ENCODE results near the gene MARCHF4.
"Not testable (repeated sequence)": the region's sequence is repeated elsewhere in the genome, so short reads cannot be mapped to it uniquely, and the experiment has no call there.

The MARCHF4 gene

DNA sequence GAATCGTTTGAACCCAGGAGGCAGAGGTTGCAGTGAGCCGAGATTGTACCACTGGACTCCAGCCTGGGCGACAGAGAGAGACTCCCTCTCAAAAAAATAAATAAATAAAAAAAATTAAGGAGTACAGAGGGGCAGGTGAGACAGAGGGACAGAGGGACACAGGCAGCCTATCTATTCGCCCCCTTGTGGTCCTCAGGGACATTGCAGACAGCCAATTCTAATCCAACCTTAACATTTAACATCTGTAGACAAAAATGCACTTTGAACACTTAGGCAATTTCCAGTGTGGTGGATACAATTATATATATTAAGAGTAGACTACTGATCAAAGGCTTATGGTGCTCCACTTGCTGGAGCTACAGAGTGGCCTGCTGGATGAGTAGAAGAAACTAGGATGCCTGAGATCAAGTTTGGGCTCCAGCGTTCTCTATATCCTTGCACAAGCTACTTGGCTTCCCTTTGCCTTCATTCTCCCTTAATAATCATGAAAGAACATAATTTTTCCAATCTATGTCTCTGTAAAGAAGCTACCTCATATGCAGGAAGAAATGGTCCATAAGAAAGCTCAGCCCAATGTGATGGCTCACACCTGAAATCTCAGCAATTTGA lies 31.8 kb upstream of the MARCHF4 start:
- Mint-ChIP-seq H3K4me1 (no peaks in the 10 kb centered on the region), H3K9me3 (no peaks in the 10 kb centered on the region), H3K27ac (no peak overlapping the region), H3K4me3 (no peak overlapping the region), H3K27me3 (no peaks in the 10 kb centered on the region)
- peak; percentile 39 to 40 for DNase-seq
- ATAC-seq = no peak

DNA sequence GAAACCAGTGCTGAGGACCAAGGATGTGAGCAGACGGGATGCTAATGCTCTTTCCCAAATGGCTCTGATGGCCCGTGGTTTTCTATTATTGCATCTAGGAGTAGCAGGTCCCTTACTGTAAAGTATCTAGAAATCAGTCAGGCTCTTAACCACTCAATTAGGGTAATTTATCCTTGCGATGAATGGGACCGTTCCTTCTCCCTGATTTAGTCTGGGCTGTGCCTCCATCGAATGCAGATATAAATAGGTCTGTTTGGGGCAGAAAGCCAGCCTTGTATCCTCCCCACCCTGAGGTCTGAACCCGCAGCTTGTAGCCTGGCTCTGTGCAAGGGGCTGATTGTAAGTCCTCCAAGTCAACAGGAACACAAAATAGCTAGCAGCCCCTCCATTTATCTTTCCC lies 30.5 kb upstream of the MARCHF4 start:
- Mint-ChIP-seq H3K4me1 (no peaks in the 10 kb centered on the region), H3K4me3 (no peak overlapping the region), H3K27me3 (no peaks in the 10 kb centered on the region), H3K27ac (no peak overlapping the region), H3K9me3 (no peaks in the 10 kb centered on the region)
- DNase-seq (no peak), ATAC-seq (no peak)

DNA sequence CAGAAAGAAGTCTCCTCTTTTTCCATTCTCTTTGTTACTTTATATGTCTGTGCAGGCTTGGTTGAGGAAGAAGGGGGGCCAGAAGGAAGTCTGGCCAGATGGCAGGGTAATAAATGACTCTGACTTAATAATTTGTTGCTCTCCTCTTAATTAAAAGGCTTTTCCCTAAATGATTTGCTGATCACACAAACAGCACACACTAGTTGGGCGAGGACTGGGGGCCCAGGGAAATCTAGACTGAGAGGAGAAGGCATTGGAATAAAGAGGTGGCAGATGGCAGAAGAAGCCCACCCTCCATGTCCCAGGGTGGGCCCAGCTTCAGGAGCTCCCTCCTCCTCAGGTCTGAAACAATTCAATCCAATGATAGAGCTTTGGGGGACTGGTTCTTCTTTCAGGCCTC lies 27.3 kb upstream of the MARCHF4 start:
- no peaks in the 10 kb centered on the region for H3K27me3 Mint-ChIP-seq
- peaks cover 7% of the 10 kb centered on the region for H3K4me1 Mint-ChIP-seq
- no peak for DNase-seq
- no peak for ATAC-seq
- H3K9me3 Mint-ChIP-seq = no peaks in the 10 kb centered on the region
- no peak overlapping the region for H3K27ac Mint-ChIP-seq
- H3K4me3 Mint-ChIP-seq = no peak overlapping the region

DNA sequence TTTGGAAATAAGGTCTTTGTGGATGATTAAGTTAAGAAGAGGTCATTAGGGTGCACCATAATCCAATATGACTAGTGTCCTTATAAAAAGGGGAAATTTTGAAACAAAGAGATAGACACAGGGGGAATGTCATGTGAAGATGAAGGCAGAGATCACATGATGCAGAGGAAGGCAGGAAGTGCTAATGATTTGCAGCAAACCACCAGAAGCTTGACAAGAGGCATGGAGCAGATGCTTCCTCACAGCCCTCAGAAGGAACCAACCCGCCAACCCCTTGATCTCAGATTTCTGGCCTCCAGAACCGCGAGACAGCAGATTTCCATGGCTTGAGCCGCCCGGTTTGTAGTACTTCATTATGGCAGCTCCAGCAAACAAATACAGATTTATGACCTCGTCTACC lies 22.6 kb upstream of the MARCHF4 start:
- H3K27me3 Mint-ChIP-seq = peaks cover 8% of the 10 kb centered on the region
- H3K27ac Mint-ChIP-seq = peak overlapping the region in 1 of 2 donors; percentile 67
- H3K4me3 Mint-ChIP-seq = no peak overlapping the region
- H3K9me3 Mint-ChIP-seq = no peaks in the 10 kb centered on the region
- ATAC-seq = no peak
- H3K4me1 Mint-ChIP-seq = peaks cover 8% of the 10 kb centered on the region
- no peak for DNase-seq

DNA sequence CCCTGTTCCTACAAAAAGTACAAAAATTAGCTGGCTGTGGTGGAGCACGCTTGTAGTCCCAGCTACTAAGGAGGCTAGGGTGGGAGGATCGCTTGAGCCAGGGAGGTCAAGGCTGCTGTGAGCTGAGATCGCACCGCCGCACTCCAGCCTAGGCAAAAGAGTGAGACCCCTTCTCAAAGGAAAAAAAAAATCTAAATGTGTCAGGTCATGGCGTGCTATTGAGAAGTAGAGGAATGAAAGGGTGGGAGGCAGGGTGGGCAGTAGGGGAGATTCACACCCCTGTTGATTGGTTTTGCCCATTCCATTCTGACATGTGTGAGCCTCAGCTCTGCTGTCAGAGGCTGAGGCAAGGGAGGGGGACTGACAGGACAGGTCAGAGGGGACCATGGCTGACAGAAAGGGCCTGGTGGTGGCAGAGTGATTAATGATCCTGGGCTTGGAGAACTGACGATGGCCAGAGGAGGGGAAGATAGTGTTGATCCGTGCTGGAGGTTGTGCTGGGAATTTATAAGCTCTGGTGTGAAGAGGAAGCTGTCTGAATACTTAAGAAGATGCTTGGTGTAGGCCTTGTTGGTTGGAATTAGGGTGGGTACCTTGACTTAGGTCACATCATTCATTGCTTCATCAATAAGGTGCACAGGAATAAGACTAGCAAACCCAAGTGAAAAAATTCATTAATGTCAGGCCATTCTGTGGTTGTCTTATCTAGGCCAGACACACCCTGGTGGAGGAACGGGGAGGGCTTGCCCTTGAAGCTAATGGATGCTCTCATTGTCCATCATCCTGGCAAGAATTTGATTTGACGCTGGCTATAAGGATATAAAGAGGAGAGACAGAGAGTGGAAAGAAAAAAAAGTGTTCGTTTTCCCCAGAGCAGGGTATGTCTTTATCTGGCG lies 20.9 kb upstream of the MARCHF4 start:
- Mint-ChIP-seq H3K9me3 (no peaks in the 10 kb centered on the region), H3K27ac (peak overlapping the region in 1 of 2 donors; percentile 77), H3K4me1 (peaks cover 23% of the 10 kb centered on the region), H3K27me3 (peaks cover 8% of the 10 kb centered on the region), H3K4me3 (no peak overlapping the region)
- no peak for DNase-seq
- ATAC-seq = no peak

DNA sequence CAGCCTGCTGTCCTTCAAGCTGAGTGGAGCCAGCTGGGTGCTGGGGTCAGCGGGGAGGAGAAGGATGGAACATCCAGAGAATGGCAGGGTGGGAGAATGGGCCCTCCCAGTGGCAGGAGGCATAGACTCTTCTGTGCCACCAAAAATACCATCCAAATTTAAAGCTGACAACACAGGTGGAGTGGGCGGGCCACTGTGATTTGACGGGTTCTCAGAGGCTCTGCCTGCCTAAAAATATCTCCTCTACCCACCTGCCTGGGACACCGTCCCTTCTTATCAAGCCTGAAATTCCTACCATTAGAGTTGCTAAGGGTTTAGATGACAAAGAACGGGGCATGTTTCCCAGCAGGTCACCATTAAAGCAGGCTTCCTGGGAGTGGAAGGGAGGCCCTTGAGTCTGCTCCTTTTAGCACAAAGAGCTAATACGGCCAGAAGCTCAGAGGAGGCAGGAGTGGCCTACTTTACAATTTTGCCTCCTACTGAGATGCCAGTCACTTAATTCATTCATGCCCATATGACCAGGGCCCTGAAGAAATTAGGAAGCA lies 19.8 kb upstream of the MARCHF4 start:
- Mint-ChIP-seq H3K9me3 (no peaks in the 10 kb centered on the region), H3K4me3 (no peak overlapping the region), H3K4me1 (peaks cover 30% of the 10 kb centered on the region), H3K27me3 (peaks cover 8% of the 10 kb centered on the region), H3K27ac (no peak overlapping the region)
- no peak for ATAC-seq
- no peak for DNase-seq

DNA sequence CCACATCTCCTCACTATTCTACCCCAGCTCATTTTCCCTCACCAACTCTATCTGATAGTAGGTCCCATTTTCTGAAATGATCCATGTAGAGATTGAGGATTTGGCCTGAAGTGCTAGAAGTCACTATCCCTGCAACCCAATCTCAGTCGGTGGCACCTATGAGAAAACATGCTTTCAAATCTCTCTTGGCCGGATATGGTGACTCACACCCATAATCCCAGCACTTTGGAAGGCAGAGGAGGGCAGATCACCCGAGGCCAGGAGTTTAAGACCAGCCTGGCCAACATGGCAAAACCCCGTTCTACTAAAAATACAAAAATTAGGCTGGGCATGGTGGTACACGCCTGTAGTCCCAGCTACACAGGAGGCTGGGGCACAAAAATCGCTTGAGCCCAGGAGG lies 19.1 kb upstream of the MARCHF4 start:
- no peak overlapping the region for H3K4me3 Mint-ChIP-seq
- ATAC-seq = no peak
- H3K9me3 Mint-ChIP-seq = no peaks in the 10 kb centered on the region
- peaks cover 30% of the 10 kb centered on the region for H3K4me1 Mint-ChIP-seq
- DNase-seq = no peak
- H3K27ac Mint-ChIP-seq = no peak overlapping the region
- H3K27me3 Mint-ChIP-seq = peaks cover 8% of the 10 kb centered on the region

DNA sequence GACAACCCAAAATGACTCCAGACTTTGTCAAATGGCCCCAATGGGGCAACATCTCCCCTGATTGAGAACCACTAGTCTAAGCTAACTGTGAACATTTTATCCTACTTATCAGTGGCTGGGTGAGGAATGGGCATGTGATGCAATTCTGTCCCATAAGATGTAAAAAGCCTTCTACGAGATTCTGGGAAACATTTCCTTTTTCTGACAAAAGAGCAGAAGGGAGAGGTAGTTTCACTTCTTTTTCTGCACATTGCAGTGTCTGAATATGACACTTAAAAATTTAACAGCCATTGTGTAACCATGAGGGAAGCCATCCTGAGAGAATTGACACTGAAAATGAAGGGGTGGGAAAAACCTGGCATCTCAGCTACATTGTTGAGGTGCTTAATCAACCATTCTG lies 17.3 kb upstream of the MARCHF4 start:
- Mint-ChIP-seq H3K9me3 (no peaks in the 10 kb centered on the region), H3K27ac (no peak overlapping the region), H3K4me3 (no peak overlapping the region), H3K4me1 (peaks cover 23% of the 10 kb centered on the region), H3K27me3 (peaks cover 8% of the 10 kb centered on the region)
- DNase-seq = no peak
- ATAC-seq = no peak

DNA sequence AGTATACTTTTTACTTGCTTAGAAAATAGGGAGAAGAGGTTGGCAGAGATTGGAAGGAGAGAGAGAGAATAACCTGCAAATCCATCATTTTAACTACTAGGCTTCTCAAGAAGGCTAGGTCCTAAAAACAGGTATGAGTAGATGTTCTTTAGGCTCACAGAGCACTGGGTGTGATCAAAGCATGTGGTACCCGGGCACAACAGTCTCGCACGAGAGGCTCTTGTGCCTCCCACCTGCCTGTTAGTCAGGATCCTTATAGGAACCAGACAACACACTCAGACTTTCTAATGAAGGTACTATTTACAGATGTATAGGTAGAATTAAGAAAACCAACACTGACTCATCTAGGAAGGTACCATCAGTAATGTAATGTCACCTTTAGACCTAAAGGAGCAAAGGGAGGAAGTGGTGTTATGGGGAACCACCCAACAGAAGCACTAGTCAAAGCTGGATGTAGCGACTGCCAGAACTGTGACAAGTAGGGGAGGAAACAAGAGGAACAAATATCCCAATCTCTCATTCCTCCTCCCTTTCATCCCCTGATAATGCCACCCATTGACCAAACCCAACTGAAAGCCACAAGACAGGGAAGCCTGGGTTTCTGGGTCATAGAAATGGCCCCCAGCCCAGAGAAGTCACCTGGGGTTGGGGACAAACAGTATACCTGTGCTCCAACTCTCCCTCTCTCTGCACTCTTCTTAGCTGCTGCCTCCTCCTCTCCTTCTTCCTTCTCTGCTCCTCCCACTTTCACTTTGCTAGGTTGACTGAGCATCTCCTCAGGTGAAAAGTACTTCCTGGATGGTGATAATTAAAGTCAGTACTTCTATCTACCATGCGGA lies 16.0 kb upstream of the MARCHF4 start:
- DNase-seq (peak; percentile 21 to 53), ATAC-seq (peak; percentile 99)
- no peaks in the 10 kb centered on the region for H3K9me3 Mint-ChIP-seq
- H3K4me1 Mint-ChIP-seq = peaks cover 22% of the 10 kb centered on the region
- peaks cover 5% of the 10 kb centered on the region for H3K27me3 Mint-ChIP-seq
- H3K4me3 Mint-ChIP-seq = peak overlapping the region; percentile 46 to 53
- H3K27ac Mint-ChIP-seq = peak overlapping the region; percentile 43 to 91

DNA sequence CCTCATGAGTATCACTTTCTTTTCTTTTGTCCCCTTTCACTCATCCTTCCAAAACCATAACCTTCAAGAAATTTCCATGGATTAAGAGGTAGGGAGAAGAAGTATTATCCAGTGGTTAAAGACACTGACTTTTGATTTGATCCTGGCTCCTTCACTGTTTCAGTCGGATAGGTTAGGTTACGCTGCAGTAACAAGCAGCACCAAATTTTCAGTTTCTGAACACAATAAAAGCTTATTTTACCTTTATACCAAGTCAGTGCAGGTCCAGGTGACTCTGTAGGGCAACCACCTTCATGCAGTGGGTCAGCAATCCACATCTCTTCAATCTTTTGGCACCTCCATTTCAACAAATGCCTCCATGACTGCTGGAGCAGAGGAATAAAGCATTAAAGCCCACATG lies 15.0 kb upstream of the MARCHF4 start:
- no peak overlapping the region for H3K27ac Mint-ChIP-seq

DNA sequence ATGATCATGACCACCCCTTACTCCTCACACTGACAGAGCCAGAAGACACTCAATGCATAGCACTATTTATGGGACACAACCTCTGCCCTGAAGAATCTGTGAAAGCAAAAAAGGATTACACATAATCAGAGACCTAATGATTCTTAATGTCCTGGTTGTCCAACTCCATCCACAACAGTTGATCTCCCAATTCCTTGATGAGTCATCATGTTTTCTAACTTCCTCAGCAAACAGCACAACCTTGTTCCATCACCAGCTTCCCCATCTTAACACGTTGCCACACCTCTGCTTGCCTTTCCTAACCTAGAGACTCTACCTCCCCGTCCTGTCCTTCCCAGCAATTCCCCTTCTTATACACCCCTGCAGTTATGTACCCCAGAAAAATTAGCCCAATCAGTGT lies 13.2 kb upstream of the MARCHF4 start:
- ATAC-seq (no peak), DNase-seq (no peak)
- Mint-ChIP-seq H3K4me1 (peaks cover 22% of the 10 kb centered on the region), H3K27ac (no peak overlapping the region), H3K9me3 (no peaks in the 10 kb centered on the region), H3K27me3 (no peaks in the 10 kb centered on the region), H3K4me3 (no peak overlapping the region)

More for the DNA sequence above, 15.0 kb upstream of the MARCHF4 start:
- no peaks in the 10 kb centered on the region for H3K9me3 Mint-ChIP-seq
- no peaks in the 10 kb centered on the region for H3K27me3 Mint-ChIP-seq
- DNase-seq (no peak), ATAC-seq (no peak)
- no peak overlapping the region for H3K4me3 Mint-ChIP-seq
- H3K4me1 Mint-ChIP-seq = peaks cover 22% of the 10 kb centered on the region

DNA sequence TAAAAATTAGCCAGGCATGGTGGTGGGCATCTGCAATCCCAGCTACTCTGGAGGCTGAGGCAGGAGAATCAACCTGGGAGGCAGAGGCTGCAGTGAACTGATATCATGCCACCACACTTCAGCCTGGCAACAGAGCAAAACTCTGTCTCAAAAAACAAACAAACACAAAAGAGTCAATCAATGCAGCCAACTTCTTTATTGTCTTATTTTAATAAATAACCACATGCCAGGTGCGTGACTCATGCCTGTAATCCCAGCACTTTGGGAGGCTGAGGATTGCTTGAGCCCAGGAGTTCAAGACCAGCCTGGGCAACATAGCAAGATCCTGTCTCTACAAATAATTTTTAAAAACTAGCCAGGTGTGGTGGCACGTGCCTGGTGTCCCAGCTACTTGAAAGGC lies 12.1 kb upstream of the MARCHF4 start:
- H3K4me3 Mint-ChIP-seq, H3K27me3 Mint-ChIP-seq, H3K27ac Mint-ChIP-seq, ATAC-seq, H3K9me3 Mint-ChIP-seq, DNase-seq: not testable (repeated sequence)
- peaks cover 19% of the 10 kb centered on the region for H3K4me1 Mint-ChIP-seq

DNA sequence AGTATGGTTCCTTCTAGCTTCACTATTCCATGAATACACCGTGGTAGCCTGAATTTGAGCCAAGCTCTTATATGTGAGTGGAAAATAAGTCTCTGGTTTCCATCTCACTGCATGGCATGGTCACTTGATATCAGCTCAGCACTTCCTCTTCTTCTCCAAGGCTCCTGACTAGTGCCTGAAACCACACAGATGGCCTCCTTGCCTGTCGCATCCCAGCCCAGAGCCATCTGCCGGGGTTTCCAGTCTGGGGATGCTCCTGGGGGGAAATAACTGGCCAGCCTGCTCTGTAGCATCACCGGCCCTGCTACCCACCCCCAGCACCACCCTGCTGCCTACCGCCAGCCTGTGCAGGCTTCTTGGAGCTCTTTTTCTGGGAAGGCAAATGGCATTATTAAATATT lies 7.7 kb upstream of the MARCHF4 start:
- Mint-ChIP-seq H3K4me1 (no peaks in the 10 kb centered on the region), H3K4me3 (no peak overlapping the region), H3K27me3 (no peaks in the 10 kb centered on the region), H3K9me3 (no peaks in the 10 kb centered on the region), H3K27ac (no peak overlapping the region)
- ATAC-seq (no peak), DNase-seq (no peak)

DNA sequence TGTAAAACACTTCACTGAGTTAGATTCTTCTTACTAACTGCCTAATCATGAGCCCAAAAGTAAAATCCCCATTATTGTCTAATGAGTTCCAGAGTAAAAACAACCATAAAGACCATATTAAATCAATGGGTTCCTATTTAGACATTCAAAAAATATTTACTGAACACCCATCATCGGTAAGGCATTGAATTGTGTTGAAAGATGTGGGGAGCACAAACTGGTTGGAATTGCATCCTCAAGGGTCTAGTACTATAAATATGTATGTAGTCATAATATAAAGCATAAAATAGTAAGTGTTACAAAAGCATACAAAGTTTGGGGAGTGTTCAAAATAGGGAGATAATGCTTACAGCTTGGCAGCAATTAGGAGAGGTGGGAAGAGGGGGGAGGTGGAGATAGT lies 3.0 kb upstream of the MARCHF4 start:
- no peak for DNase-seq
- Mint-ChIP-seq H3K4me3 (no peak overlapping the region), H3K27me3 (peaks cover 41% of the 10 kb centered on the region), H3K27ac (no peak overlapping the region), H3K4me1 (peaks cover 17% of the 10 kb centered on the region), H3K9me3 (no peaks in the 10 kb centered on the region)
- ATAC-seq = no peak

DNA sequence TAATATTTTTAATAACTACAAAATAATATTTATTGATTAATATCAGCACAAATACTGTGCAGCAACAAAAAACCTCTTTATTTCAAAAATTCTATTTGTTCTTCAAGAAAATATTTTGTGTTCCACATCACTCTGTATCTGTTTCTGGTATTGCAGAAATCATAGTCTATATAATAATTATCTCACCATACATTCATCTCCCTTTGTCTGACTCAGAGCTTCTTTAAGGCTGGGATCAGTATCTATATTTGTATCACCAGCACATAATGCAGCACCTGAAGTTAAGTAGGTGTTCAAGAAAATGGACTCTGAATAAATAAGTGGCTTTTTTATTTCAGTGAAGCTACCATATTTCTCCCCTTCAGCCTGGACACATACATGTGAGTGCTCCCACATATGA lies 1.6 kb upstream of the MARCHF4 start:
- Mint-ChIP-seq H3K4me1 (peaks cover 17% of the 10 kb centered on the region), H3K27me3 (peaks cover 54% of the 10 kb centered on the region), H3K4me3 (no peak overlapping the region), H3K27ac (no peak overlapping the region), H3K9me3 (no peaks in the 10 kb centered on the region)
- ATAC-seq = no peak
- no peak for DNase-seq
